H9 (cell line): ENCODE results near the gene PCDHGB5. TPM values are rescaled to one million over a fixed set of nuclear protein-coding genes. Genes with fewer than 3 reads are reported as not detected.

Source experiments
- DNase-seq: peaks from one replicate; pipeline ENCODE4 v3.0.0-alpha.2; 2017
- H2AFZ ChIP-seq: one replicate; pipeline ENCODE4 v1.6.1; 2013; ENCODE audit warnings: mild to moderate bottlenecking, low read length, control low read depth, moderate library complexity
- H2AK5ac ChIP-seq: 2 replicates; pipeline ENCODE4 v1.6.1; 2013; ENCODE audit warnings: low read length, control low read depth, mixed read lengths; ENCODE audit not compliant: insufficient read length
- H2BK120ac ChIP-seq: one replicate; pipeline ENCODE4 v1.6.1; 2013; ENCODE audit warnings: low read depth, mild to moderate bottlenecking, low read length, control low read depth, inconsistent platforms; ENCODE audit not compliant: poor library complexity, severe bottlenecking
- H2BK12ac ChIP-seq: 2 replicates; pipeline ENCODE4 v1.6.1; 2013; ENCODE audit warnings: low read length, control low read depth, mixed read lengths, low read depth; ENCODE audit not compliant: insufficient read length
- H2BK15ac ChIP-seq: 2 replicates; pipeline ENCODE4 v1.6.1; 2013; ENCODE audit warnings: low read depth, low read length, control low read depth
- H2BK20ac ChIP-seq: one replicate; pipeline ENCODE4 v1.6.1; 2013; ENCODE audit warnings: low read depth, mild to moderate bottlenecking, low read length, control low read depth, inconsistent platforms; ENCODE audit not compliant: poor library complexity, severe bottlenecking
- H2BK5ac ChIP-seq: 2 replicates; pipeline ENCODE4 v1.6.1; 2013; ENCODE audit warnings: low read length, control low read depth, mixed read lengths; ENCODE audit not compliant: insufficient read length
- H3K14ac ChIP-seq: 2 replicates; pipeline ENCODE4 v1.6.1; 2013; ENCODE audit warnings: low read length, control low read depth; ENCODE audit not compliant: insufficient read depth
- H3K18ac ChIP-seq: 2 replicates; pipeline ENCODE4 v1.6.1; 2013; ENCODE audit warnings: low read depth, mild to moderate bottlenecking, mixed read lengths, low read length, control low read depth; ENCODE audit not compliant: insufficient read length
- H3K23ac ChIP-seq: 2 replicates; pipeline ENCODE4 v1.6.1; 2013; ENCODE audit warnings: low read length, control low read depth, mixed read lengths, low read depth; ENCODE audit not compliant: insufficient read length
- H3K23me2 ChIP-seq: 2 replicates; pipeline ENCODE4 v1.6.1; 2013; ENCODE audit warnings: low read depth, mild to moderate bottlenecking, mixed read lengths, low read length, control low read depth; ENCODE audit not compliant: insufficient read length, poor library complexity, severe bottlenecking
- H3K27ac ChIP-seq: 2 replicates; pipeline ENCODE4 v1.5.1; 2013; ENCODE audit warnings: low read length, control low read depth, mixed read lengths, low read depth; ENCODE audit not compliant: insufficient read length
- H3K27me3 ChIP-seq: 2 replicates; pipeline ENCODE4 v1.6.1; 2013; ENCODE audit warnings: low read length, control low read depth, inconsistent platforms; ENCODE audit not compliant: insufficient read depth
- H3K4ac ChIP-seq: 2 replicates; pipeline ENCODE4 v1.6.1; 2013; ENCODE audit warnings: low read depth, mild to moderate bottlenecking, control low read depth, inconsistent platforms, low read length, moderate library complexity
- H3K4me1 ChIP-seq: 2 replicates; pipeline ENCODE4 v1.6.1; 2013; ENCODE audit warnings: low read length, control low read depth, inconsistent platforms; ENCODE audit not compliant: insufficient read depth
- H3K4me2 ChIP-seq: 2 replicates; pipeline ENCODE4 v1.6.1; 2013; ENCODE audit warnings: low read length, control low read depth, mixed read lengths; ENCODE audit not compliant: insufficient read length, insufficient read depth
- H3K56ac ChIP-seq: 2 replicates; pipeline ENCODE4 v1.6.1; 2013; ENCODE audit warnings: low read depth, mild to moderate bottlenecking, mixed read lengths, low read length, control low read depth; ENCODE audit not compliant: insufficient read length
- H3K79me1 ChIP-seq: 2 replicates; pipeline ENCODE4 v1.6.1; 2013; ENCODE audit warnings: low read depth, mild to moderate bottlenecking, moderate library complexity, low read length, control low read depth, inconsistent platforms; ENCODE audit not compliant: insufficient read depth, poor library complexity, severe bottlenecking
- H3K79me2 ChIP-seq: 2 replicates; pipeline ENCODE4 v1.6.1; 2013; ENCODE audit warnings: low read length, control low read depth, inconsistent platforms; ENCODE audit not compliant: insufficient read depth
- H3K9ac ChIP-seq: 2 replicates; pipeline ENCODE4 v1.6.1; 2013; ENCODE audit warnings: low read length, control low read depth, mixed read lengths; ENCODE audit not compliant: insufficient read length; ENCODE audit errors: extremely low read depth
- H3K9me3 ChIP-seq: one replicate; pipeline ENCODE4 v1.6.1; 2013; ENCODE audit warnings: low read depth, low read length, inconsistent platforms; ENCODE audit not compliant: control insufficient read depth
- H3T11ph ChIP-seq: one replicate; pipeline ENCODE4 v1.6.1; 2013; ENCODE audit warnings: mild to moderate bottlenecking, low read length, control low read depth, inconsistent platforms
- H4K20me1 ChIP-seq: one replicate; pipeline ENCODE4 v1.6.1; 2013; ENCODE audit not compliant: control insufficient read depth, insufficient read length, insufficient read depth
- H4K5ac ChIP-seq: 2 replicates; pipeline ENCODE4 v1.6.1; 2013; ENCODE audit warnings: low read depth, mild to moderate bottlenecking, mixed read lengths, low read length, control low read depth; ENCODE audit not compliant: insufficient read length
- H4K8ac ChIP-seq: replicated peaks from 2 replicates; pipeline ENCODE4 v1.6.1; 2013; ENCODE audit warnings: low read length, control low read depth, mixed read lengths, low read depth; ENCODE audit not compliant: insufficient read length
- H4K91ac ChIP-seq: 2 replicates; pipeline ENCODE4 v1.6.1; 2013; ENCODE audit warnings: low read depth, mild to moderate bottlenecking, moderate library complexity, mixed read lengths, low read length, control low read depth; ENCODE audit not compliant: insufficient read length
- H3K27ac Mint-ChIP-seq, 3 experiments: 2 replicates in 2 of 3; 3 replicates in 1 of 3; pipeline ENCODE4 v1.8.0; 2020 to 2021; ENCODE audit warnings: mixed read lengths in 3 of 3, mild to moderate bottlenecking in 1 of 3, moderate library complexity in 1 of 3
- H3K27me3 Mint-ChIP-seq: 2 replicates; pipeline ENCODE4 v1.8.0; 2021; ENCODE audit warnings: low read depth, mild to moderate bottlenecking, moderate library complexity, mixed read lengths
- H3K36me3 Mint-ChIP-seq, 3 experiments: 2 replicates in 2 of 3; 3 replicates in 1 of 3; pipeline ENCODE4 v1.8.0; 2020 to 2021; ENCODE audit warnings: low read depth in 3 of 3, mixed read lengths in 3 of 3; ENCODE audit not compliant: insufficient read depth in 1 of 3
- H3K4me1 Mint-ChIP-seq, 2 experiments: 2 replicates each; pipeline ENCODE4 v1.8.0; 2020; ENCODE audit warnings: mixed read lengths in 2 of 2
- H3K4me3 Mint-ChIP-seq, 2 experiments: 2 replicates in 1 of 2; 3 replicates in 1 of 2; pipeline ENCODE4 v1.8.0; 2020 to 2021; ENCODE audit warnings: mild to moderate bottlenecking in 2 of 2, mixed read lengths in 2 of 2, moderate library complexity in 1 of 2
- H3K9me3 Mint-ChIP-seq, 2 experiments: 2 replicates in 1 of 2; 3 replicates in 1 of 2; pipeline ENCODE4 v1.8.0; 2020; ENCODE audit warnings: mild to moderate bottlenecking in 2 of 2, mixed read lengths in 2 of 2, moderate library complexity in 1 of 2
- CTCF ChIP-seq: fragments of 200-600 bp; sonication (generic); conservative IDR thresholded peaks from 3 replicates; pipeline ENCODE4 v1.8.0; 2021; ENCODE audit warnings: antibody characterized with exemption, mild to moderate bottlenecking
- whole genome bisulfite sequencing: extraction: QIAGEN DNeasy Blood & Tissue Kit; methylation state at CpG from one replicate; pipeline ENCODE4 v1.1.7; 2013; ENCODE audit warnings: missing lambda C conversion rate, low lambda C conversion rate, mixed read lengths; ENCODE audit not compliant: insufficient read length; ENCODE audit errors: extremely low coverage; 5-methylcytosine and 5-hydroxymethylcytosine counted together
- total RNA-seq: library from RNA; stranded (reverse); gene quantifications from 2 replicates; pipeline ENCODE4 v1.2.1, GENCODE V29; 2021

PCDHGB5 gene
- total RNA-seq, 1 experiment from 2014 or later: 3.8 TPM

- Histone ChIP-seq H4K20me1 (no peaks in the 10 kb centered on the region), H2BK5ac (no peak overlapping the region), H2BK20ac (no peak overlapping the region), H4K8ac (no peak overlapping the region), H2AK5ac (no peak overlapping the region), H3K9me3 (no peaks in the 10 kb centered on the region), H3K4ac (no peak overlapping the region), H3K23ac (no peak overlapping the region), H3K27me3 (no peaks in the 10 kb centered on the region; the same call in 1 of the 2 replicates), H3T11ph (no peak overlapping the region), H3K27ac (no peak overlapping the region), H3K18ac (no peak overlapping the region), H3K9ac (no peak overlapping the region), H3K56ac (no peak overlapping the region), H2BK12ac (no peak overlapping the region), H3K79me1 (no peaks in the 10 kb centered on the region), H3K14ac (no peak overlapping the region), H3K4me1 (no peaks in the 10 kb centered on the region), H2BK15ac (no peak overlapping the region), H2BK120ac (no peak overlapping the region), H2AFZ (no peak overlapping the region), H3K79me2 (no peaks in the 10 kb centered on the region), H3K4me2 (no peak overlapping the region), H4K5ac (no peak overlapping the region), H4K91ac (no peak overlapping the region), H3K23me2 (peaks cover 5% of the 10 kb centered on the region)
- Mint-ChIP-seq H3K27ac (no peak overlapping the region), H3K36me3 (peaks cover 24 to 50% (median 34%) of the 10 kb centered on the region in 3 experiments), H3K9me3 (peaks cover 34 to 42% of the 10 kb centered on the region in 2 experiments), H3K4me1 (peaks cover 14 to 21% of the 10 kb centered on the region in 2 experiments), H3K27me3 (peaks cover 25% of the 10 kb centered on the region), H3K4me3 (no peak overlapping the region)
- no peak for TF ChIP-seq CTCF
- DNase-seq: no peak
- no CpG with 5 or more reads among the region's 3 CpGs for WGBS
Observed at GRCh38 chr5:141411575-141411974, 13.8 kb downstream of the PCDHGB5 start.
